A549 treated with CpdA at 1 μM for 4 hours (cell line): Measurements from ENCODE around the gene BICRAL. TPM values are rescaled to one million over a fixed set of nuclear protein-coding genes. Genes with fewer than 3 reads are reported as not detected.

Experiments
- total RNA-seq: library from RNA; stranded (reverse); fragments of 200-300 nt; extraction: Qiagen RNA extraction; gene quantifications from 5 replicates; pipeline ENCODE4 v1.2.3, GENCODE V29; 2022; ENCODE audit warnings: low read depth

The BICRAL gene, protein sequence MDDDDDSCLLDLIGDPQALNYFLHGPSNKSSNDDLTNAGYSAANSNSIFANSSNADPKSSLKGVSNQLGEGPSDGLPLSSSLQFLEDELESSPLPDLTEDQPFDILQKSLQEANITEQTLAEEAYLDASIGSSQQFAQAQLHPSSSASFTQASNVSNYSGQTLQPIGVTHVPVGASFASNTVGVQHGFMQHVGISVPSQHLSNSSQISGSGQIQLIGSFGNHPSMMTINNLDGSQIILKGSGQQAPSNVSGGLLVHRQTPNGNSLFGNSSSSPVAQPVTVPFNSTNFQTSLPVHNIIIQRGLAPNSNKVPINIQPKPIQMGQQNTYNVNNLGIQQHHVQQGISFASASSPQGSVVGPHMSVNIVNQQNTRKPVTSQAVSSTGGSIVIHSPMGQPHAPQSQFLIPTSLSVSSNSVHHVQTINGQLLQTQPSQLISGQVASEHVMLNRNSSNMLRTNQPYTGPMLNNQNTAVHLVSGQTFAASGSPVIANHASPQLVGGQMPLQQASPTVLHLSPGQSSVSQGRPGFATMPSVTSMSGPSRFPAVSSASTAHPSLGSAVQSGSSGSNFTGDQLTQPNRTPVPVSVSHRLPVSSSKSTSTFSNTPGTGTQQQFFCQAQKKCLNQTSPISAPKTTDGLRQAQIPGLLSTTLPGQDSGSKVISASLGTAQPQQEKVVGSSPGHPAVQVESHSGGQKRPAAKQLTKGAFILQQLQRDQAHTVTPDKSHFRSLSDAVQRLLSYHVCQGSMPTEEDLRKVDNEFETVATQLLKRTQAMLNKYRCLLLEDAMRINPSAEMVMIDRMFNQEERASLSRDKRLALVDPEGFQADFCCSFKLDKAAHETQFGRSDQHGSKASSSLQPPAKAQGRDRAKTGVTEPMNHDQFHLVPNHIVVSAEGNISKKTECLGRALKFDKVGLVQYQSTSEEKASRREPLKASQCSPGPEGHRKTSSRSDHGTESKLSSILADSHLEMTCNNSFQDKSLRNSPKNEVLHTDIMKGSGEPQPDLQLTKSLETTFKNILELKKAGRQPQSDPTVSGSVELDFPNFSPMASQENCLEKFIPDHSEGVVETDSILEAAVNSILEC
- 3.0 to 3.6 TPM (median 3.5 TPM) in 5 replicates for total RNA-seq

DNA sequence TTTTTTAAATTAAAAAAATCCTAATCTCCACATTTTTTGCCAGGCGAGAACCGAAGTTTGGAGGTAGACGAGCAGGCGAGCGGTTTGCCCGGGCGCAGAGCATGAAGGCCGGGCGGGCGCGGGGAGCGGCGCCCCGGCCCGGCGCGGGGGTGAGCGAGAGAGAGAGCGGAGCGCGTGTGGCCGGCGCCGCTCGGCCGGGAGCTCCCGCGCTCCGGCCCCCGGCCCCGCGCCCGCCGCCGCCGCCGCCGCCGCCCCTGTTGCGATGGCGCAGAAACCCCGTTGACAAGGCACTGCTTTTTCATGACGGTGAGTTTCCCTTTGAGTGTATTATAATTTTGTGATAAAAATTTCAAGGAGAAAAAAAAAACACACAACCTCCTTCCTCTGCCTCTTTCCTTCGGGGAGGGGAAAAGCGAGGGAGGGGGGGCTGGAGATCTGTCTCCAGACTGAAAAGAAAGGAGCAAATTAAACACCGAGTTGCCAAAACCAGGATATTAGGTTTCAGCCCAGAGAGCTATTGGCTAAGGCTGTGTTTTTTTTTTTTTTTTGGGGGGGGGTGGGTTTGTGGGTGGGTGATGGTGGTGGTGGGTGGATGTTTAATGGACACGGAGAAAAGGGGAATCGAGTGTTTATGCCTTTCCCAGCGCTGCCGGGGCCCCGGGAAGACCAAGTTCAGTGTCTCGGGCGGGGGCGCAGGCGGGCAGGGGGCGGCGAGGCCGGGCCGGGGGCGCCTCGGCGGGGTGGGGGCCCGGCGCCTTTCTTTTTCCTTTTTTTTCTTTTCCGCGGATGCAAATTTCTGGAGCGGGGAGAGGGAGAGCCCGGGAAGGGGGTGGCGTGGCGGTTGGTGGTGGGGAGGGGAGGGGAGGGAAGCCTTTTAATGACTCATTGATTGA is at the start of gene BICRAL:
BICRAL (plus strand) TSS at position 257 of the 893 bp plus-strand sequence. CDS start 39,971 bp downstream, outside the sequence.

DNA sequence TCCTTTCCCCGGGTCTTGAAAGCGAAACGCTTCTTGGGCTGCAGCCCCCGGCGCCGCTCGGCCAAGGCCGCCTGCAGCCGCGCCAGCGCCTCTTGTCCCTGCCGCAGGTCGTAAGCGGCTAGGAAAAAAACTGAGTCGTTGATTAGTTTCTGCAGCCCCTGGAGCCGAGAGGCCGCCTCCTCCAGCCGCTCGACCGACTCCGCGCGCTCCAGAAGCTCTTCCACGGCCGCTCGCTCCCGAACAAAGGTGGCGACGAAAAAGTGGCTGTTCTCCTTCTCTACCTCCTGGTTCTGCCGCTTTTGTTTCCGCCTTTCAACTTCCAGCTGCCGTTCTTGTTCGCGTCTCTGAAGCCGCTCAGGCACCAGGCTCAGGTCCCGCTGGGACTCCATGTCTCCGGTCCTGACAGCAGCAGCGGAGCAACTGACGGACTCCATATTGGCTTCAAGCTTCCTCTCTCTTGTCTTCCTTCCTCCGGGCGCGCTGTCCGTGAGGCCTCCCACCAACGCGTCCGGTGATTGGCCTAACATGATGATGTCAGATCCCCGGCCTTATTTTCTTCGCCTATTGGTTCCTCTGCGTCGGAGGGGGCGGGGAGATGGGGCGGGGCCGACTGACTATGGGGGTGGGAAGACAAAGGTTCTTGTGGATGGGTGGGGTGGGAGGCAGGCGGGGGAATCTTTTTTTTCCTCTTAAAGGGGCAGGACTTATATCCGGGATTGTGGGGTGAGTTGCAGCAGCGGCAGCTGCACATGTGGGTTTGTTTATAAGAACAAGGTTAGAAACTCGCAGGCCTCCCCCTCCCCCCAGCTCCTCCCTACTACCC is 36.0 kb upstream of the BICRAL start, which contains the start of gene TBCC:
TBCC (minus strand) TSS at position 464 of the 823 bp plus-strand sequence; CDS start at position 434, 30 bp downstream.

DNA sequence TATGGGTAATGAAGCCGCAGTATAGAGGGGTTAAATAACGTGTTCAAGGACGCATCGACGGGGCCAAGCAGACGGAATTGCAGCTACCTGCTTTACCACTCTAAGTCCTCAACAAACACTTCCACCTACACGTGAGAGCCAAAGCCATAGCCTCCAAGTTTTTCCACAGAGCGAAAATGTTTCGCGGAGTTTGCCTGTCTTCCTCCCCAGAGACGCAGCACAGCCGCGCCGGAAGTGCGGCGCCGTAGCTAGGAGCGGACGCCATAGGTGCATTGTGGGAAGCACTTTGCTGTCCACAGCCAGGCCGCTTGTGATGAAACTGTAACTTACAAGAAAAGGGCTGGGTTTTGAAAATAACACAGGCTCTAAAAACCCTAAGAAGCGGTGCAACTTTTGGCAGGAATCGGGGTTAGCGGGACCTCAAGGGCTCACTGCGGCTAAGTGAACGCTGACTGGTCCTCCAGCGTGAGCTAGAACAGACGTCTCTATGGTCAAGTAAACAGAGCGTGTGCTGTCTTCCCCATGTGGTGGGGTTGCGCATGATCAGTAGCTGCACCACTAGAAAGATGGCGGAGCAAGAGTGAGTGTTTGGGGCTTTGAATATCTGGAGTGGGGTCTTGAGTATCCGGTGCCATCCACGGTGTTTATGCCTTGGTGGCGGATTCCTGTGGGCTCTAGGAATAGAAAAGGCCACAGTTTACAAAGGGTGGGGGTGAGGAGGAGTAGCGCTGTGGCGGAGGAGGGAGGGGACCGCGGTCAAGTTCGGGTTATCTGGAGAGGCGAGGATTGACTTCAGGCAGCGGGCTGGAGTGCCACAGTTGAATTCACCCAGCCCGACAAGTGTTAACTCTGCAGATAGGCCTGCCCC is 97.8 kb downstream of the BICRAL start, which contains the start of gene RPL7L1:
RPL7L1 (plus strand) TSS at position 245 of the 868 bp plus-strand sequence; CDS start at position 540, 295 bp downstream.

DNA sequence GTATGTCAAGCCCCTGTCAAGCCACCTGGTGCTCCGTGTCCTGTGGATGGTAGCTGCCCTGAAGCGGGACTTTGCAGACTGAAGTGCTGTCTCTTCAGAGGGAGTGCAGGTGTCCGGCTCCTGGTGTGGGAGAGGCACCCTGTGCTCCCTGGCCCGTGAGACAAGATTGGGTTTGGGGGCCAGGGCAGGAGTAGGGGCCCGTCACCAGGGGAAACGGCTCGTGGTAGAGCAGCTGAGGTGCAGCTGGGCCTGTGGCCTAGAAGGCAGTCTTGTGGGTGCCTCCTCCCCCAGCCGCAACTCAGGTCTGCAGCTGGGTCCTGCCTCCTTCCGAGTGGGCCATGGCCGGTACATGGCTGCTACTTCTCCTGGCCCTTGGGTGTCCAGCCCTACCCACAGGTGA is 133.9 kb downstream of the BICRAL start, which contains the start of gene PTCRA:
PTCRA (plus strand) TSS at position 322 of the 400 bp plus-strand sequence; CDS start at position 339, 17 bp downstream.

Other genes starting within 250 kb of the BICRAL start
- 5.9 to 7.9 TPM (median 7.2 TPM) in 5 replicates for gene UBR2, start 218.0 kb upstream of the BICRAL start, total RNA-seq
- not detected in 5 replicates for gene PRPH2, start 59.5 kb upstream of the BICRAL start, total RNA-seq
- 15.7 to 16.7 TPM (median 16.5 TPM) in 5 replicates for gene TBCC, start 35.9 kb upstream of the BICRAL start, total RNA-seq
- 67.3 to 112 TPM (median 71.4 TPM) in 5 replicates for gene RPL7L1, start 97.6 kb downstream of the BICRAL start, total RNA-seq
- not detected in 5 replicates for gene PTCRA, start 134.0 kb downstream of the BICRAL start, total RNA-seq
- 34.5 to 48.5 TPM (median 46.9 TPM) in 5 replicates for gene CNPY3, start 147.4 kb downstream of the BICRAL start, total RNA-seq
- gene GNMT, start 178.7 kb downstream of the BICRAL start, total RNA-seq: 0.09 to 0.20 TPM in 2 of 5 replicates, not detected in the others
- 4.9 to 10.1 TPM (median 9.7 TPM) in 5 replicates for gene PEX6, start 197.1 kb downstream of the BICRAL start, total RNA-seq
- 26.7 to 30.0 TPM (median 28.5 TPM) in 5 replicates for gene PPP2R5D, start 202.5 kb downstream of the BICRAL start, total RNA-seq
- gene MEA1, start 231.9 kb downstream of the BICRAL start, total RNA-seq: 90.7 to 104 TPM (median 95.9 TPM) in 5 replicates
- 25.6 to 34.3 TPM (median 29.9 TPM) in 5 replicates for gene KLHDC3, start 232.2 kb downstream of the BICRAL start, total RNA-seq
- 65.0 to 76.1 TPM (median 71.7 TPM) in 5 replicates for gene RRP36, start 239.6 kb downstream of the BICRAL start, total RNA-seq